ENCODE results near the gene L3MBTL1. TPM values are rescaled to one million over a fixed set of nuclear protein-coding genes. Genes with fewer than 3 reads are reported as not detected.

Gene L3MBTL1
- total RNA-seq, 1 experiment from 2014 or later = 24.9 TPM

GRCh38 chr20:43536041-43536816, 28.7 kb downstream of the L3MBTL1 start:
- in situ Hi-C loops (cut with HindIII; ENCODE audit: low pct_unique_long_range_greater_than_20kb, low sequenced_read_pairs) = no loop called here
- DNase-seq (ENCODE audit: low read depth, low spot score) (no peak), ATAC-seq (no peak)
- ChIA-PET POLR2A (no interaction called here), CTCF (interaction anchor here (0.7 kb wide), 1 partner anchor 55 kb away, joined by 3 read pairs; the partner anchor contains the start of gene IFT52)
- TF ChIP-seq TCF7L2 (IDR thresholded peaks at IDR 0.05; ENCODE audit: low read depth, low read length) (no peak), SIN3A (IDR thresholded peaks at IDR 0.05; ENCODE audit: borderline replicate concordance, insufficient read depth, low read depth, low read length) (no peak), POLR2AphosphoS5 (IDR thresholded peaks at IDR 0.05; ENCODE audit: low read depth, low read length) (no peak), REST (IDR thresholded peaks at IDR 0.05; ENCODE audit: insufficient read depth in 1 of 2, low read depth in 2 of 2, low read length in 1 of 2) (no peak)
- TF ChIP-seq, protein P1, sequence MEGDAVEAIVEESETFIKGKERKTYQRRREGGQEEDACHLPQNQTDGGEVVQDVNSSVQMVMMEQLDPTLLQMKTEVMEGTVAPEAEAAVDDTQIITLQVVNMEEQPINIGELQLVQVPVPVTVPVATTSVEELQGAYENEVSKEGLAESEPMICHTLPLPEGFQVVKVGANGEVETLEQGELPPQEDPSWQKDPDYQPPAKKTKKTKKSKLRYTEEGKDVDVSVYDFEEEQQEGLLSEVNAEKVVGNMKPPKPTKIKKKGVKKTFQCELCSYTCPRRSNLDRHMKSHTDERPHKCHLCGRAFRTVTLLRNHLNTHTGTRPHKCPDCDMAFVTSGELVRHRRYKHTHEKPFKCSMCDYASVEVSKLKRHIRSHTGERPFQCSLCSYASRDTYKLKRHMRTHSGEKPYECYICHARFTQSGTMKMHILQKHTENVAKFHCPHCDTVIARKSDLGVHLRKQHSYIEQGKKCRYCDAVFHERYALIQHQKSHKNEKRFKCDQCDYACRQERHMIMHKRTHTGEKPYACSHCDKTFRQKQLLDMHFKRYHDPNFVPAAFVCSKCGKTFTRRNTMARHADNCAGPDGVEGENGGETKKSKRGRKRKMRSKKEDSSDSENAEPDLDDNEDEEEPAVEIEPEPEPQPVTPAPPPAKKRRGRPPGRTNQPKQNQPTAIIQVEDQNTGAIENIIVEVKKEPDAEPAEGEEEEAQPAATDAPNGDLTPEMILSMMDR (IDR thresholded peaks at IDR 0.05) = no peak
- no peaks in the 10 kb centered on the region for H3K27me3 ChIP-seq (ENCODE audit: control insufficient read depth, insufficient read depth, low read length)
- H3K27ac ChIP-seq (ENCODE audit: low read length) = no peak overlapping the region
- no TSS peak for BruUV-seq (replicated peaks)
- no peaks in the 10 kb centered on the region for H3K9me3 ChIP-seq (ENCODE audit: control insufficient read depth, insufficient read depth, low read depth, low read length)
- intact Hi-C loops (cut with micrococcal nuclease; ENCODE audit: unreplicated experiment) = no loop called here
- H3K36me3 ChIP-seq (ENCODE audit: control insufficient read depth, insufficient read depth, low read length) = no peaks in the 10 kb centered on the region; the same call in 1 of the 2 replicates
- no peak overlapping the region for H3K4me3 ChIP-seq (ENCODE audit: low read depth in 2 of 2, low read length in 2 of 2)
- no peaks in the 10 kb centered on the region for H3K4me1 ChIP-seq (ENCODE audit: control insufficient read depth, insufficient read depth, low read length)

DNA sequence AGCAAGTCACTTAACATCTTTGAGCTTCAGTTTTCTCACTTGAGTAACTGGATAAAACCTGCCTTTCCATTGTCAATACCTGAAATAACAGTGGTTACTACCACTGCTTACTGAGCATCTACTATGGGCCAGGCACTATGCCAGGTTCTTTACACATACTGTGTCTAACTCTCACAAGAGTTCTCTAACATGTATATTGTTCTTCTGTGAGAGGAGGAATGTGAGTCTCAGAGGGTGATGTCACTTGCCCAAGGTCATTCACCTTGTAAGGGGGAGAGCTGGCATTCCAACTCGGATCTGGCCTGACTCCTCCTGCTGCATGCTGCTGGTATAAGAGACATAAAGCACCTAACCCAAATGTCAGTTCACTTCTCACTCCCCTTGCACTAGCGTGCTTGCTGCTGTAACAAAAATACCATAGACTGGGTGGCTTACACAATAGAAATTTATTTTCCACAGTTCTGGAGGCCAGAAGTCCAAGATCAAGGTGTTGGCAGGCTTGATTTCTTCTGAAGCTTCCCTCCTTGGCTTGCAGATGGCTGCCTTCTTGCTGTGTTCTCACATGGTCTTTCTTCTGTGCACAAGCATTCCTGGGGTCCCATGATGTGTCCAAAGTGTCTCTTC, 29.4 kb downstream of the L3MBTL1 start:
- POLR2A ChIA-PET = no interaction called here
- no peaks in the 10 kb centered on the region for H3K9me3 ChIP-seq (ENCODE audit: control insufficient read depth, insufficient read depth, low read depth, low read length)
- CTCF ChIA-PET = interaction anchor here (0.7 kb wide), 1 partner anchor 54 kb away, joined by 3 read pairs; the partner anchor contains the start of gene IFT52
- DNase-seq (ENCODE audit: low read depth, low spot score) (no peak), ATAC-seq (no peak)
- TF ChIP-seq POLR2AphosphoS5 (IDR thresholded peaks at IDR 0.05; ENCODE audit: low read depth, low read length) (no peak), SIN3A (IDR thresholded peaks at IDR 0.05; ENCODE audit: borderline replicate concordance, insufficient read depth, low read depth, low read length) (no peak), REST (IDR thresholded peaks at IDR 0.05; ENCODE audit: insufficient read depth in 1 of 2, low read depth in 2 of 2, low read length in 1 of 2) (no peak), TCF7L2 (IDR thresholded peaks at IDR 0.05; ENCODE audit: low read depth, low read length) (no peak)
- TF ChIP-seq, protein P1 (IDR thresholded peaks at IDR 0.05) = no peak
- H3K4me1 ChIP-seq (ENCODE audit: control insufficient read depth, insufficient read depth, low read length) = no peaks in the 10 kb centered on the region
- H3K36me3 ChIP-seq (ENCODE audit: control insufficient read depth, insufficient read depth, low read length) = no peaks in the 10 kb centered on the region; the same call in 1 of the 2 replicates
- intact Hi-C loops (cut with micrococcal nuclease; ENCODE audit: unreplicated experiment) = no loop called here
- no peak overlapping the region for H3K27ac ChIP-seq (ENCODE audit: low read length)
- no peak overlapping the region for H3K4me3 ChIP-seq (ENCODE audit: low read depth in 2 of 2, low read length in 2 of 2)
- no TSS peak for BruUV-seq (replicated peaks)
- no peaks in the 10 kb centered on the region for H3K27me3 ChIP-seq (ENCODE audit: control insufficient read depth, insufficient read depth, low read length)
- in situ Hi-C loops (cut with HindIII; ENCODE audit: low pct_unique_long_range_greater_than_20kb, low sequenced_read_pairs) = no loop called here

Measured in Panc1 (cell line).